ENCODE data around the gene NEUROG2. TPM values are rescaled to one million over a fixed set of nuclear protein-coding genes. Genes with fewer than 3 reads are reported as not detected.
"Not testable (repeated sequence)": the region's sequence is repeated elsewhere in the genome, so short reads cannot be mapped to it uniquely, and the experiment has no call there.

The NEUROG2 gene
- total and polyA plus RNA-seq, 2 donors, result not detected

DNA sequence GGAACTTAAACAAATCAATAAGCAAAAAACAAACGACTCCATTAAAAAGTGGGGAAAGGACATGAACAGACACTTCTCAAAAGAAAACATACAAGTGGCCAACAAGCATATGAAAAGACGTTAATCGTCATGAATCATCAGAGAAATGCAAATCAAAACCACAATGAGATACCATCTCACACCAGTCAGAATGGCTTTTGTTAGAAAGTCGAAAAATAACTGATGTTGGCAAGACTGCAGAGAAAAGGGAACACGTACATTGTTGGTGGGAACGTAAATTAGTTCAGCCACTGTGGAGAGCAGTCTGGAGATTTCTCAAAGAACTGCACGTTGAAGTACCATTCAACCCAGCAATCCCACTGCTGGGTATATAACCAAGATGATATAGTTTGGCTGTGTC lies 23.7 kb downstream of the NEUROG2 start:
- 83% methylated on average over 7 of the region's 7 CpGs for WGBS
- H3K4me1 ChIP-seq (ENCODE audit: insufficient read depth), result no peaks in the 10 kb centered on the region
- DNase-seq (ENCODE audit: extremely low spot score), result no peak
- no peak overlapping the region for H3K4me3 ChIP-seq (ENCODE audit: low read depth, low read length)
- H3K27ac ChIP-seq (ENCODE audit: low read depth), result no peak overlapping the region
- H3K36me3 ChIP-seq (ENCODE audit: insufficient read depth), result no peaks in the 10 kb centered on the region

GRCh38 chr4:112490808-112491207 lies 25.2 kb downstream of the NEUROG2 start:
- not testable (repeated sequence) for H3K4me3 ChIP-seq (ENCODE audit: low read depth, low read length); H3K27ac ChIP-seq (ENCODE audit: low read depth); DNase-seq (ENCODE audit: extremely low spot score); H3K4me1 ChIP-seq (ENCODE audit: insufficient read depth); H3K36me3 ChIP-seq (ENCODE audit: insufficient read depth)
- 83% methylated on average over 3 of the region's 3 CpGs for WGBS

DNA sequence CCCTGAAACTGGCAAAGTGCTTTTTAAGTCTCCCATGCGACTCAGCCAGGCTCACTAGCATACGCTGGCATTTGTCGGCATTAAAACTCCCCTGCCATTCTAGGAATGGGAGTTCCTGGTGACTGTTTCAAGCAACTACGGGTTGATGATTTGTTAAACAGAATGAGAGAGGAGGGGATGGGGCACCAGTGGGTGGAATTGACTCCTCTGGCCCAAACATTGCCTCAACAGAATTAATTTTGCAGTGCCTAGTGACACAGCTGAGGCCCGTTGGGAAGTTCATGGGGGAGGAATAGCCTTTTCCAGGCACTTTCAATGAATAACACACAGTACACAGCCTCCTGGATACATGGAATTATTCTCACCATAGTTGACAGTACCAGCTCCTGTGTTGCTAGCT lies 30.1 kb downstream of the NEUROG2 start:
- H3K27ac ChIP-seq (ENCODE audit: low read depth), result no peak overlapping the region
- no peak for DNase-seq (ENCODE audit: extremely low spot score)
- no peak overlapping the region for H3K4me3 ChIP-seq (ENCODE audit: low read depth, low read length)
- no peaks in the 10 kb centered on the region for H3K36me3 ChIP-seq (ENCODE audit: insufficient read depth)
- WGBS, result 61% methylated on average over 5 of the region's 5 CpGs
- no peaks in the 10 kb centered on the region for H3K4me1 ChIP-seq (ENCODE audit: insufficient read depth)

- 91% methylated on average over 2 of the region's 2 CpGs for WGBS
Measured at GRCh38 chr4:112473985-112474384, 42.0 kb downstream of the NEUROG2 start.

DNA sequence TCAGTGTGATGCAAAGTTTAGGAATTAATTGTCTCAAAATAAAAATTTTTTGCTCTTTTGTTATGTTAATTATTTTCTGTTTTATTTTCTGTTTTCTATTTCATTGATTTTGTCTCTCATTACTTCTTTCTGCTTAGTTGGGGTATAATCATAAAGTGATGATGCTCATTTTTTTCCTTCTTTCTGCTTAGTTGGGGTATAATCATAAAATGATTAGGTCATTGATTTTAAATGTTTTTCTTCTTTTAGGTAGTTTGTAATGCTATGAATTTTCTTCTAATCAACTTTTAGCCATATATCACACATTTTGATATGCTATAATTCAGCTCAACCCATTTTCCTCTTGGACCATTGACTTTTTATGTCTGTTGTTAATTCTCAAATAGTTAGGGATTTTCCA lies 43.7 kb downstream of the NEUROG2 start:
- Histone ChIP-seq H3K27ac (ENCODE audit: low read depth) (no peak overlapping the region), H3K4me1 (ENCODE audit: insufficient read depth) (no peaks in the 10 kb centered on the region), H3K36me3 (ENCODE audit: insufficient read depth) (no peaks in the 10 kb centered on the region), H3K4me3 (ENCODE audit: low read depth, low read length) (no peak overlapping the region)
- no peak for DNase-seq (ENCODE audit: extremely low spot score)

More at GRCh38 chr4:112473985-112474384, 42.0 kb downstream of the NEUROG2 start:
- Histone ChIP-seq H3K27ac (ENCODE audit: low read depth) (no peak overlapping the region), H3K4me3 (ENCODE audit: low read depth, low read length) (no peak overlapping the region), H3K4me1 (ENCODE audit: insufficient read depth) (no peaks in the 10 kb centered on the region), H3K36me3 (ENCODE audit: insufficient read depth) (no peaks in the 10 kb centered on the region)
- DNase-seq (ENCODE audit: extremely low spot score), result no peak

Other genes with a start within 250 kb of the NEUROG2 start
- 10.1 TPM for gene TIFA, start 230.3 kb downstream of the NEUROG2 start, total RNA-seq
- gene TIFA, start 230.3 kb downstream of the NEUROG2 start, polyA plus RNA-seq, result 5.4 TPM
- gene ALPK1, start 218.8 kb downstream of the NEUROG2 start, total RNA-seq, result 34.0 TPM
- 11.8 TPM for gene ALPK1, start 218.8 kb downstream of the NEUROG2 start, polyA plus RNA-seq
- gene ZGRF1, start 120.7 kb upstream of the NEUROG2 start, total RNA-seq, result 34.6 TPM
- 1.6 TPM for gene ZGRF1, start 120.7 kb upstream of the NEUROG2 start, polyA plus RNA-seq
- 67.8 TPM for gene LARP7, start 121.0 kb upstream of the NEUROG2 start, total RNA-seq
- gene LARP7, start 121.0 kb upstream of the NEUROG2 start, polyA plus RNA-seq, result 40.3 TPM

Measured in urinary bladder (tissue), 4 donors.